Panc1 (cell line): ENCODE measurements around the gene DNM1.

Experiments
- POLR2AphosphoS5 ChIP-seq: IDR thresholded peaks from 2 replicates; pipeline ENCODE4 v1.6.1; 2012; ENCODE audit warnings: mild to moderate bottlenecking, low read depth, low read length, moderate library complexity
- TF ChIP-seq, protein P1 (sequence below): fragments of 450-650 bp; IDR thresholded peaks from 2 replicates; pipeline ENCODE4 v1.5.1; 2017; ENCODE audit warnings: mild to moderate bottlenecking

DNA sequence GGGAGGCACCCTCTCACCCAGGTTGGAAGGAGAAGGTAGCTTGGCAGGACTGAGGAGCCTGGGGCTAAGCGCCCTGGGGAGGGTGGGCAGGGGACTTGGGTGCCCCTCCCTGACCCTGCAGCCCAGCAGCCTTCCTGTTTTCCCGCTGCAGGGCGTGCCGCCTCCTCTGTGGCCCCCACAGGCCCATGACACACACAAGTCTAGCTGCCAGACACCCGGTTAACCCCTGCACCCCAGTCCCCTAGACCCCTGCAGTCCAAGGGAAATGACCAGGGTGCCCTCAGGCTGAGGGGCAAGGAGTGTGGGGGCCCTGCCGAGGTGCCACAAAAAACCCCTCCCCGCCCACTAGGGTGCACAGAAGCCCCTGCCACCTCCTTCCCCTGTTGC is 39.6 kb downstream of the DNM1 start:
- TF ChIP-seq, protein P1, sequence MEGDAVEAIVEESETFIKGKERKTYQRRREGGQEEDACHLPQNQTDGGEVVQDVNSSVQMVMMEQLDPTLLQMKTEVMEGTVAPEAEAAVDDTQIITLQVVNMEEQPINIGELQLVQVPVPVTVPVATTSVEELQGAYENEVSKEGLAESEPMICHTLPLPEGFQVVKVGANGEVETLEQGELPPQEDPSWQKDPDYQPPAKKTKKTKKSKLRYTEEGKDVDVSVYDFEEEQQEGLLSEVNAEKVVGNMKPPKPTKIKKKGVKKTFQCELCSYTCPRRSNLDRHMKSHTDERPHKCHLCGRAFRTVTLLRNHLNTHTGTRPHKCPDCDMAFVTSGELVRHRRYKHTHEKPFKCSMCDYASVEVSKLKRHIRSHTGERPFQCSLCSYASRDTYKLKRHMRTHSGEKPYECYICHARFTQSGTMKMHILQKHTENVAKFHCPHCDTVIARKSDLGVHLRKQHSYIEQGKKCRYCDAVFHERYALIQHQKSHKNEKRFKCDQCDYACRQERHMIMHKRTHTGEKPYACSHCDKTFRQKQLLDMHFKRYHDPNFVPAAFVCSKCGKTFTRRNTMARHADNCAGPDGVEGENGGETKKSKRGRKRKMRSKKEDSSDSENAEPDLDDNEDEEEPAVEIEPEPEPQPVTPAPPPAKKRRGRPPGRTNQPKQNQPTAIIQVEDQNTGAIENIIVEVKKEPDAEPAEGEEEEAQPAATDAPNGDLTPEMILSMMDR: no peak
- TF ChIP-seq POLR2AphosphoS5: no peak
